GM12892 (cell line): ENCODE measurements around the gene PYGB.

Source experiments
- POLR2A ChIP-seq: IDR thresholded peaks from 2 replicates; pipeline ENCODE4 v1.6.1; 2011; ENCODE audit warnings: low read depth, low read length, control low read depth
- POLR2AphosphoS5 ChIP-seq: IDR thresholded peaks from 2 replicates; pipeline ENCODE4 v1.6.1; 2011; ENCODE audit warnings: low read depth, low read length, control low read depth

DNA sequence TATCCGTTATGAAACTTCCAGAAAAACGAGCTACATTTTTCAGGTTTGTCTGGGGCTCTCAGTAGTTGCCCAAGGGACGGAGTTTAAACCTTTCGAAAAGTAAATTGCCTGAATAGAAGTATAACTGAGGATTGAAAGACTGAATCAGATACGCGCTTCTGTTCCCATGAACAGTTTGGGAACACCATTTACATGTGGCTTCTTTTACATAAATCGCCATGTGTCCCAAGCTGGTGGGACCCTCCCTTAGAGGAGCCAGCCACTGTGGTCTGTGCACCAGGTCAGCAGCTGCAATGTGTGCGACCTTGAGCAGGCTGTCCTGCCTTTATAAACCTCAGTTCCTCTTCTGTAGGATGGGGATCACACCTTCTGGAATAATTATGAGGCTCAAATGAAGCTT lies 41.3 kb upstream of the PYGB start:
- TF ChIP-seq POLR2AphosphoS5 (no peak), POLR2A (no peak)
